Measurements from ENCODE around the gene TMEM222. TPM values are rescaled to one million over a fixed set of nuclear protein-coding genes. Genes with fewer than 3 reads are reported as not detected.

The TMEM222 gene
- total RNA-seq, 1 donor from 2014 or later, result 19.4 TPM

GRCh38 chr1:27372808-27373690 lies 51.1 kb downstream of the TMEM222 start:
- Histone ChIP-seq H3K27me3 (ENCODE audit: low read depth) (no peaks in the 10 kb centered on the region), H3K4me3 (no peak overlapping the region), H3K27ac (replicated peaks) (peak overlapping the region; percentile 71), H3K36me3 (no peaks in the 10 kb centered on the region), H3K4me1 (peaks cover 48% of the 10 kb centered on the region), H3K9me3 (replicated peaks) (no peaks in the 10 kb centered on the region)
- intact Hi-C loops (cut with micrococcal nuclease), result no loop called here
- no peak for TF ChIP-seq CTCF (IDR thresholded peaks at IDR 0.05; ENCODE audit: borderline replicate concordance)
- DNase-seq, result no peak

GRCh38 chr1:27374362-27375086 lies 52.6 kb downstream of the TMEM222 start, which contains the start of gene FCN3:
Gene FCN3, minus strand, starts transcription at chr1:27374824. Its CDS starts 6 bp downstream, at chr1:27374818.
- DNase-seq, result no peak
- TF ChIP-seq CTCF (IDR thresholded peaks at IDR 0.05; ENCODE audit: borderline replicate concordance), result no peak
- Histone ChIP-seq H3K27me3 (ENCODE audit: low read depth) (no peaks in the 10 kb centered on the region), H3K36me3 (no peaks in the 10 kb centered on the region), H3K4me3 (no peak within 1 kb of the TSS), H3K27ac (replicated peaks) (peak within 1 kb of the TSS; percentile 71), H3K9me3 (replicated peaks) (no peaks in the 10 kb centered on the region), H3K4me1 (peaks cover 41% of the 10 kb centered on the region)
- intact Hi-C loops (cut with micrococcal nuclease), result no loop called here

- Histone ChIP-seq H3K27ac (replicated peaks) (peak overlapping the region; percentile 71), H3K36me3 (no peaks in the 10 kb centered on the region), H3K4me1 (peaks cover 57% of the 10 kb centered on the region), H3K27me3 (ENCODE audit: low read depth) (peaks cover 2% of the 10 kb centered on the region), H3K4me3 (no peak overlapping the region), H3K9me3 (replicated peaks) (no peaks in the 10 kb centered on the region)
- intact Hi-C loops (cut with micrococcal nuclease), result no loop called here
- DNase-seq, result no peak
- no peak for TF ChIP-seq CTCF (IDR thresholded peaks at IDR 0.05; ENCODE audit: borderline replicate concordance)
Observed at GRCh38 chr1:27377760-27378495, 56.0 kb downstream of the TMEM222 start.

- Histone ChIP-seq H3K27ac (replicated peaks) (no peak overlapping the region), H3K27me3 (ENCODE audit: low read depth) (peaks cover 4% of the 10 kb centered on the region), H3K4me3 (no peak overlapping the region), H3K9me3 (replicated peaks) (no peaks in the 10 kb centered on the region), H3K36me3 (no peaks in the 10 kb centered on the region), H3K4me1 (peaks cover 56% of the 10 kb centered on the region)
- intact Hi-C loops (cut with micrococcal nuclease), result no loop called here
- no peak for DNase-seq
- no peak for TF ChIP-seq CTCF (IDR thresholded peaks at IDR 0.05; ENCODE audit: borderline replicate concordance)
Observed at GRCh38 chr1:27379564-27380122, 57.7 kb downstream of the TMEM222 start.

- Histone ChIP-seq H3K4me1 (peaks cover 53% of the 10 kb centered on the region), H3K4me3 (no peak overlapping the region), H3K36me3 (no peaks in the 10 kb centered on the region), H3K27ac (replicated peaks) (no peak overlapping the region), H3K9me3 (replicated peaks) (no peaks in the 10 kb centered on the region), H3K27me3 (ENCODE audit: low read depth) (peaks cover 4% of the 10 kb centered on the region)
- intact Hi-C loops (cut with micrococcal nuclease), result no loop called here
- TF ChIP-seq CTCF (IDR thresholded peaks at IDR 0.05; ENCODE audit: borderline replicate concordance), result no peak
- DNase-seq, result no peak
Observed at GRCh38 chr1:27380224-27380623, 58.3 kb downstream of the TMEM222 start.

Data from left ventricle myocardium inferior (tissue), 1 donor.